Measurements from ENCODE around the gene OR2W3. TPM values are rescaled to one million over a fixed set of nuclear protein-coding genes. Genes with fewer than 3 reads are reported as not detected.

The OR2W3 gene
- total RNA-seq, 2 experiments from 2014 or later = not detected

DNA sequence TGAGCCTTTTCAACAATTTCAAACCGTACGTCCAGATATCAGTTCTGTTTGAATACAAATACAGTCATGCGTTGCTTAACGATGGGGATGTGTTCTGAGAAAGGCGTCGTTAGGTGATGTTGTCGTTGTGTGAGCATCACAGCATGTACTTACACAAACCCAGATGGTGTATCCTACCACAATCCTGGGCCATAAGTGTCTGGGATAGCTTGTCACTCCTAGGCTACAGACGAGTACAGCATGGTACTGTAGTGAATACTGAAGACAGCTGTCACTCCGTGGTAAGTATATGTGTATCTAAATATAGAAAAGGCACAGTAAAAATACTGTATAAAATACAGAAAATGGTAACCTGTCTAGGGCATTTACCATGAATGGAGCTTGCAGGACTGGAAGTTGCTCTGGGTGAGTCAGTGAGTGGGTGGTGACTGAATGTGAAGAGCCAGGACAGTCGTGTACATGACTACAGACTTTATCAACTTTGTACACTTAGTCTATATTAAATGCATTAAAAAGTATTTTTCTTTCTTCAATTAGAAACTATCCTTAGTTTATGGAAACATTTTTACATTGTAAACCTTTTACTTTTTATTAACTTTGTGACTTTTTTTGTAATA is 10.5 kb upstream of the OR2W3 start:
- no peak overlapping the region for H3K27ac Mint-ChIP-seq
- H3K9me3 Mint-ChIP-seq (ENCODE audit: insufficient read depth) = no peaks in the 10 kb centered on the region
- no peaks in the 10 kb centered on the region for H3K36me3 Mint-ChIP-seq (ENCODE audit: low read depth)
- H3K4me1 Mint-ChIP-seq (ENCODE audit: low read depth) = no peaks in the 10 kb centered on the region
- ATAC-seq (no peak), DNase-seq (no peak)
- CTCF ChIA-PET = no interaction called here
- POLR2A ChIA-PET = no interaction called here
- H3K27me3 Mint-ChIP-seq (ENCODE audit: low read depth) = no peaks in the 10 kb centered on the region
- no peak overlapping the region for H3K4me3 Mint-ChIP-seq

GRCh38 chr1:247895976-247896375 is 589 bp downstream of the OR2W3 start:
- no peak for ATAC-seq
- Mint-ChIP-seq H3K9me3 (ENCODE audit: insufficient read depth) (peaks cover 13% of the 10 kb centered on the region), H3K4me1 (ENCODE audit: low read depth) (no peaks in the 10 kb centered on the region), H3K36me3 (ENCODE audit: low read depth) (peaks cover 2% of the 10 kb centered on the region), H3K27ac (no peak overlapping the region), H3K27me3 (ENCODE audit: low read depth) (no peaks in the 10 kb centered on the region), H3K4me3 (no peak overlapping the region)
- DNase-seq = no peak
- CTCF ChIA-PET = no interaction called here
- POLR2A ChIA-PET = no interaction called here

GRCh38 chr1:247904122-247904521 is 8.7 kb downstream of the OR2W3 start:
- Mint-ChIP-seq H3K27ac (no peak overlapping the region), H3K9me3 (ENCODE audit: insufficient read depth) (peaks cover 5% of the 10 kb centered on the region), H3K36me3 (ENCODE audit: low read depth) (peaks cover 5% of the 10 kb centered on the region), H3K4me3 (no peak overlapping the region), H3K27me3 (ENCODE audit: low read depth) (peaks cover 3% of the 10 kb centered on the region), H3K4me1 (ENCODE audit: low read depth) (peaks cover 32% of the 10 kb centered on the region)
- ATAC-seq = no peak
- ChIA-PET CTCF (no interaction called here), POLR2A (no interaction called here)
- no peak for DNase-seq

DNA sequence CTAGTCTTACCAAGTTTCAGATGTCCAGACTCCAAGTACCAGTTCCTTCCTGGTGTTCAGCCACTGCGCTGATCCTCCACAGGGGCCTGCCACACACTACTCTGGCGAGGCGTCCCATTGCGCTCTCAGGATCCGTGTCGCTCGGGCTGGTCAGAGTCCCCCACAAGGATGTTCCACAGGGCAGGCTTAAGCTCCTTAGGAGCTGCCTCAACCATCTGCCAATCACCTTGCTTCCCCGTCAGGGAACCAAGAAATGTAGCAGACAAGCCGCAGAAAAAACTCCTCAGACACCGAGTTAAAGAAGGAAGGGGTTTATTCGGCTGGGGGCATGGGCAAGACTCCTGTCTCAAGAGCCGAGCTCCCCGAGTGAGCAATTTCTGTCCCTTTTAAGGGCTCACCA is 9.8 kb downstream of the OR2W3 start:
- ChIA-PET CTCF (no interaction called here), POLR2A (no interaction called here)
- peaks cover 32% of the 10 kb centered on the region for H3K4me1 Mint-ChIP-seq (ENCODE audit: low read depth)
- ATAC-seq (no peak), DNase-seq (no peak)
- no peaks in the 10 kb centered on the region for H3K9me3 Mint-ChIP-seq (ENCODE audit: insufficient read depth)
- H3K27me3 Mint-ChIP-seq (ENCODE audit: low read depth) = peaks cover 3% of the 10 kb centered on the region
- no peak overlapping the region for H3K4me3 Mint-ChIP-seq
- peaks cover 5% of the 10 kb centered on the region for H3K36me3 Mint-ChIP-seq (ENCODE audit: low read depth)
- no peak overlapping the region for H3K27ac Mint-ChIP-seq

- peaks cover 32% of the 10 kb centered on the region for H3K4me1 Mint-ChIP-seq (ENCODE audit: low read depth)
- peaks cover 5% of the 10 kb centered on the region for H3K36me3 Mint-ChIP-seq (ENCODE audit: low read depth)
- H3K27ac Mint-ChIP-seq = peak overlapping the region; percentile 79
- ATAC-seq (peak; percentile 56), DNase-seq (no peak)
- H3K27me3 Mint-ChIP-seq (ENCODE audit: low read depth) = peaks cover 3% of the 10 kb centered on the region
- ChIA-PET POLR2A (no interaction called here), CTCF (no interaction called here)
- H3K4me3 Mint-ChIP-seq = peak overlapping the region; percentile 72
- no peaks in the 10 kb centered on the region for H3K9me3 Mint-ChIP-seq (ENCODE audit: insufficient read depth)
Measured at GRCh38 chr1:247905910-247906503, 10.6 kb downstream of the OR2W3 start.

DNA sequence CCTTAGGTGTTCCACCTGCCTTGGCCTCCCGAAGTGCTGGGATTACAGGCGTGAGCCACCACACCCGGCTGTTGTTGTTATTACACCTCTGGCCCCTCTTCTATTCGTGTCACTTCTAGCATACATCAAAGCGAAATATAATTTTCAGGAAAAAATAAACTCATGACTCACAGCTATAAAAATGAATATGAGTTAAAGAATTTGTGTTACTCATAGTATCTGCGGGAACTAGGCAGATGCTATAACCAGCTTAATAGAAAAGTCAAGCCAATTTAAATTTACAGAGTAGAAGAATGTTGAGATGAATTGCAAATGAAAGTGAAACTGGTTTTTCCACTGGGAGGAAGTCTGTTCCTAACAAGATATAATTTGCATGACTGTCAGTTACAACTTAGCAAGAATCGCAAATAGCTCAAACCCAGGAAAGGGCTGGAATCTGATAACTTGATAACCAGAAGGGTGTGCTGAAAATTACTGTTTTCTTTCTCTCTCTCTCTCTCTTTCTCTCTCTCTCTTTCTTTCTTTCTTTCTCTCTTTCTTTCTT is 11.2 kb downstream of the OR2W3 start:
- peak overlapping the region; percentile 79 for H3K27ac Mint-ChIP-seq
- H3K4me1 Mint-ChIP-seq (ENCODE audit: low read depth) = peaks cover 32% of the 10 kb centered on the region
- peaks cover 5% of the 10 kb centered on the region for H3K36me3 Mint-ChIP-seq (ENCODE audit: low read depth)
- POLR2A ChIA-PET = no interaction called here
- ATAC-seq = peak; percentile 78
- CTCF ChIA-PET = no interaction called here
- no peak for DNase-seq
- peak overlapping the region; percentile 72 for H3K4me3 Mint-ChIP-seq
- H3K27me3 Mint-ChIP-seq (ENCODE audit: low read depth) = peaks cover 3% of the 10 kb centered on the region
- H3K9me3 Mint-ChIP-seq (ENCODE audit: insufficient read depth) = no peaks in the 10 kb centered on the region

- ChIA-PET POLR2A (no interaction called here), CTCF (no interaction called here)
- Mint-ChIP-seq H3K27ac (no peak overlapping the region), H3K9me3 (ENCODE audit: insufficient read depth) (no peaks in the 10 kb centered on the region), H3K36me3 (ENCODE audit: low read depth) (peaks cover 5% of the 10 kb centered on the region), H3K27me3 (ENCODE audit: low read depth) (peaks cover 3% of the 10 kb centered on the region), H3K4me3 (no peak overlapping the region), H3K4me1 (ENCODE audit: low read depth) (peaks cover 32% of the 10 kb centered on the region)
- no peak for ATAC-seq
- no peak for DNase-seq
Measured at GRCh38 chr1:247908766-247909165, 13.4 kb downstream of the OR2W3 start.

- Mint-ChIP-seq H3K27ac (no peak overlapping the region), H3K27me3 (ENCODE audit: low read depth) (peaks cover 2% of the 10 kb centered on the region), H3K36me3 (ENCODE audit: low read depth) (no peaks in the 10 kb centered on the region), H3K9me3 (ENCODE audit: insufficient read depth) (no peaks in the 10 kb centered on the region), H3K4me3 (no peak overlapping the region), H3K4me1 (ENCODE audit: low read depth) (no peaks in the 10 kb centered on the region)
- ATAC-seq (no peak), DNase-seq (no peak)
- CTCF ChIA-PET = no interaction called here
- POLR2A ChIA-PET = no interaction called here
Measured at GRCh38 chr1:247913786-247914185, 18.4 kb downstream of the OR2W3 start.

DNA sequence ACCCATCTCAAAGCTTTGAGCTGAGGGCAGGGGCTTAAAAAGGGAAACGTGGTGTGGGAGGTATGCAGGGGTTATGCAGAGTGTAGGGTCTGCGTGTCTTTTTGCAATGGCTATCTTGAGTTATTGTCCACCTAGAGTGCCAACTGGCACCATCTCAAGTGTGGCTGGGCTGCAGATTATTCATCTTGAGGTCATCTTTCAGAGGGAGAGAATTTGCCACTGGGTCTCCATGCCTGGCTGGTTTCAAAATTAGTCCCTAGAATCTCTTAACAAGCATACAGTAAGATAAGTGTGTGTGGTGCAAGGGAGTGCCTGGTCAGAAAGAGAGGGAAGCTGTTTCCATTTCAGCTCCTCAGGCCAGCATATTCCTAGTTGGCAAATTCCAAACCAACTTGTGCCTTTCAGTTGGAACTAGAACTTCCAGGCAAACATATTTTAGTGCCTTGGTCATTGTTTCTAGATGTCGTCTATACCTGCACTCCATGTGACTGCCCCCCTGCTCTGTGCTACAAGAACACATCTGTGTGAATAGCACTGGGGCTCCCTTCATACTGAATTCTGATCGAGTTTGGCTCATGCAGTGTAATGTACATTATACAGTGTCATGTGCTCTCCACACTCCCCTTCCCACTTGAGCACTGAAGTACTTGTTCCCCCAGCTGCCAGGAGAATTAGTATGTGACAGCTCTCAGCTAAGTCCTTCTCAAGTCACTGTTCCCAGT is 19.7 kb downstream of the OR2W3 start:
- Mint-ChIP-seq H3K27me3 (ENCODE audit: low read depth) (peaks cover 2% of the 10 kb centered on the region), H3K9me3 (ENCODE audit: insufficient read depth) (no peaks in the 10 kb centered on the region), H3K36me3 (ENCODE audit: low read depth) (no peaks in the 10 kb centered on the region), H3K4me1 (ENCODE audit: low read depth) (no peaks in the 10 kb centered on the region), H3K27ac (no peak overlapping the region), H3K4me3 (no peak overlapping the region)
- DNase-seq (no peak), ATAC-seq (no peak)
- POLR2A ChIA-PET = no interaction called here
- CTCF ChIA-PET = interaction anchor here (0.7 kb wide), 1 partner anchor 21 kb away, joined by 4 read pairs; no protein-coding TSS in a partner anchor

DNA sequence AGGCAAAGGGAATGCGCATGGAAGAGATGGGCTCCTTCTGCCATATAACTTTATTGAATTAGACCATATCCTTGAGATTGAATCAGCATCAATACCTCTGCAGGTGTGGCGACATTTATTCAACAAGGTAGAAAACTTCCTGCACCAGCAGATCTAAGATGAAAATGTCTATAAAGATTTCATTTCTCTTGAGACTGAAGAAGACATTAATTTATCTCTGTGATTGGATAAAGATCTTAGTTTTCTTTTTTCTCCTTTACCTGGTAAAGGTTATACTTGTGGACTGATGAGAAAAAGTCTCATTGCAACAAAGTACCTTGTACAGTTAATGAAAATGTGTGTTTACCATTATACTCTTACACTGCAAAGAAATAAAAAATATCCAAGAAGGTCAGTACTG is 24.6 kb downstream of the OR2W3 start, which contains the start of gene OR2T8:
OR2T8 (plus strand) TSS at position 301 of the 400 bp plus-strand sequence. CDS start 766 bp downstream, outside the sequence.
- H3K9me3 Mint-ChIP-seq (ENCODE audit: insufficient read depth) = no peaks in the 10 kb centered on the region

DNA sequence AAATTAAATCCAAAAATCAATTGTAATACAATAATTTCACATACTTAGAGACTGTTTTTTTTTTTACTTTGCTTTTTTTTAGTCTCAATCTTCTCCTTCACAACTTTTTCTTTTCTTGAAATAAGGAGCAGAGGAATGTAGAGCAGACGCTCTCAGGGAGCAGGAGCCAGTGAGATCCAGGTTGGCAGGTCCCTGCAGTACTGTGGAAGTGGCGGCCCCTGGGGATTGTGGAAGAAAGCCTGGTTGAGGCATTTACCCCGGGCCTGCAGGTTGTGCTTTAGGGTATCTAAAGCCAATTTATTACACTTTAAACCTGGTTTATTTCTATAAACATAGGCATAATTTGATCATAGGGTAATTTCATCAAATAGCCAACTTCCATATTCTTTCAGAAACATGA is 28.6 kb downstream of the OR2W3 start:
- H3K27me3 Mint-ChIP-seq (ENCODE audit: low read depth) = no peaks in the 10 kb centered on the region
- no peaks in the 10 kb centered on the region for H3K4me1 Mint-ChIP-seq (ENCODE audit: low read depth)
- H3K4me3 Mint-ChIP-seq = no peak overlapping the region
- no peaks in the 10 kb centered on the region for H3K9me3 Mint-ChIP-seq (ENCODE audit: insufficient read depth)
- DNase-seq = no peak
- no peak overlapping the region for H3K27ac Mint-ChIP-seq
- ChIA-PET POLR2A (no interaction called here), CTCF (no interaction called here)
- no peaks in the 10 kb centered on the region for H3K36me3 Mint-ChIP-seq (ENCODE audit: low read depth)
- ATAC-seq = no peak

More for the DNA sequence above, 24.6 kb downstream of the OR2W3 start, which contains the start of gene OR2T8:
- H3K4me3 Mint-ChIP-seq = no peak within 1 kb of the TSS
- no peaks in the 10 kb centered on the region for H3K36me3 Mint-ChIP-seq (ENCODE audit: low read depth)
- ChIA-PET CTCF (no interaction called here), POLR2A (no interaction called here)
- no peak for ATAC-seq
- no peak for DNase-seq
- no peak within 1 kb of the TSS for H3K27ac Mint-ChIP-seq
- H3K4me1 Mint-ChIP-seq (ENCODE audit: low read depth) = no peaks in the 10 kb centered on the region
- no peaks in the 10 kb centered on the region for H3K27me3 Mint-ChIP-seq (ENCODE audit: low read depth)

DNA sequence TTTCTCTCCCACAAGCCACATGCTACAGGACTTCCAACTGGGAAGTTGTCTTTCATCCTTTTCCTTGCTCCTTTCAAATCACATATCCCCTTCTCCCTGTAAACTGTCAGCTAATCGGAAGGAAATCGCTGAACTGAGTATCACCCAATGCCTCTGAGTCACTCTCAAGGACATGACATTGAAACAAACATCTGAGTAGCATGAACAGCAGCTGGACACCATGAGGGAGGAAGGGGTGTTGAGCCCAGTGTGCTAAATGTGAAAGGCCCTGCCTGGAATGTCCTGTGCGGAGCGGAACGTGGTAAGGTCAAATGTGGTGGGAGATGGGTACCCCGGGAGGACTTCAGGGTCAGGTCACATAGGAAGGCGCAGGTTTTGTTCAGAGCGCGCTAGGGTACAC is 29.5 kb downstream of the OR2W3 start, which contains the start of gene OR2AJ1:
OR2AJ1 (plus strand) TSS at position 22 of the 400 bp plus-strand sequence. CDS start 8,880 bp downstream, outside the sequence.
- no peak within 1 kb of the TSS for H3K4me3 Mint-ChIP-seq
- H3K36me3 Mint-ChIP-seq (ENCODE audit: low read depth) = no peaks in the 10 kb centered on the region
- CTCF ChIA-PET = no interaction called here
- H3K4me1 Mint-ChIP-seq (ENCODE audit: low read depth) = no peaks in the 10 kb centered on the region
- no peak within 1 kb of the TSS for H3K27ac Mint-ChIP-seq
- POLR2A ChIA-PET = no interaction called here
- no peaks in the 10 kb centered on the region for H3K9me3 Mint-ChIP-seq (ENCODE audit: insufficient read depth)
- DNase-seq (no peak), ATAC-seq (no peak)
- no peaks in the 10 kb centered on the region for H3K27me3 Mint-ChIP-seq (ENCODE audit: low read depth)

Measured in activated CD8-positive, alpha-beta T cell treated with anti-CD3 and anti-CD28 coated beads, Interleukin-2, amount 10 ng/mL, durations not matched to agents 7 days and 5 days (primary cell).